ENCODE measurements around the gene REC8.

The REC8 gene

DNA sequence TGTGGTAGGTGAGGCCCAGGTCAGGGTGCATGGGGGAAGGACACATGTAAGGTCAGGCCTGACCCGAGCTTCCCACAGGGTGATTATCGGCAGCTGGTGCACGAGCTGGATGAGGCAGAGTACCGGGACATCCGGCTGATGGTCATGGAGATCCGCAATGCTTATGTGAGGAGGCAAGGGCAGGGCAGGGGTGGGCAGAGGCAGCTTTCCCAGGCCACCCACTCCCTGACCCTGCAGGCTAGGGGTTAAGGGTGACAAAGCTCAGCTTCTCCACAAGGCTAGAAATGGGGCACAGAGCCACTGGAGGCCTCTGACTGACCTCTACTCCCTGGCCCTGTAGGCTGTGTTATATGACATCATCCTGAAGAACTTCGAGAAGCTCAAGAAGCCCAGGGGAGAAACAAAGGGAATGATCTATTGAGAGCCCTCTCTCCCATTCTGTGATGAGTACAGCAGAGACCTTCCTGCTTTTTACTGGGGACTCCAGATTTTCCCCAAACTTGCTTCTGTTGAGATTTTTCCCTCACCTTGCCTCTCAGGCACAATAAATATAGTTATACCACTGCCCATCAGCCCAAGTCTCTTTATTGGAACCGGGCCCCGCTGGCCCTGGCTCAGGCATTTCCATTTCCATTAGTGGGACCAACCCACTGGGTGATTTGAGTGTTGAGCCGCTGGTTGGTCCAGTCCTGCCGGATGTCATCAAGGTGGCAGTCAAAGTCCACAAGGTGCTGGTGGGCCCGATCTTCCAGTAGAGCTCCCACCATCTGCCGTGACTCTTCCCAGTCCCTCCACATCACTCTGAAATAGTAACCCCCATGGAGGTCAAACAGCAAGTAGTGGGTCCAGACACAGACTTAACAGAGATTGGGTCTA, 33.2 kb upstream of the REC8 start:
- no peak for DNase-seq (ENCODE audit: low read depth)

GRCh38 chr14:24139272-24139934, 32.5 kb upstream of the REC8 start:
- no peak for DNase-seq (ENCODE audit: low read depth)

DNA sequence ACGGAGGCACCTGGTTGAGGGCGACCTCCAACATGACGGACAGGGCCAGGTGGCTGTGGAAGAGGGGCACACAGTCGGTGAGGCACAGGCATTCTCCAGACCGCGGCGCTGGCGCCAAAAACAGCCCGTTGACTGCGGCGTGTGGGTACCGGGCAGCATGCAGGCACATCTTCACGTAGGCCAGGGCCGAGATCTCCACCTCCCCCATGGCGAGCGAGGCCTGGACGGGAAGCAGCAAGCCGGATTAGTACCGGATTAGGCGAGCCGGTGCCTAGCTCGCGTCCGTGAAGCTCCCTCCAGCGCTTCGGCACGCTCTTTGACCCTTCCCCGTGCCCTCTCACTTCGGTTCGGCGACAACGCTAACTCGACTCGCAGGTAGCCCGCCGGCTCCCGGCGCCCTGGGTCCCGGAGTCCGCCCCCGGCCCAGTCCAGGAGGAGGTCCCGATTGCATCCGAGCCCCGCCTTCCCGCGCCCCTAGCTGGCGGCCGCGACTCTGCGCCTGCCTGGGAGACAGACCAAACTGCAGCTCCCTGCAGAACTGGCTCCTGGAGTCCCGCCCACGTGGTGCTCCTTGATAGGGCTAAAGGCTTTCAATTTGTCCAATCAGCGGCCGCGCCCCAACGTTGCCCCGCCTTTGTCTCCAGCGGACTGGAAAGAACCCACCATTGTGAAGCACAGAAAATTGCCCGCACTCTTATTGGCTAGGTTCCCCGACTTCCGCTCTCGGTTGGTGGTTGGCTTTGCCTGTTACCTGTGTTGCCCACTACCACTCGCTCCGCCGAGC, 30.6 kb upstream of the REC8 start, which contains the start of gene EMC9:
Gene EMC9 (minus strand): TSS at position 495 of the 784 bp plus-strand sequence. CDS start 287 bp downstream, at position 208.
- peak; percentile 99 for DNase-seq (ENCODE audit: low read depth)

- no peak for DNase-seq (ENCODE audit: low read depth)
Measured at GRCh38 chr14:24143511-24143910, 28.4 kb upstream of the REC8 start.

DNA sequence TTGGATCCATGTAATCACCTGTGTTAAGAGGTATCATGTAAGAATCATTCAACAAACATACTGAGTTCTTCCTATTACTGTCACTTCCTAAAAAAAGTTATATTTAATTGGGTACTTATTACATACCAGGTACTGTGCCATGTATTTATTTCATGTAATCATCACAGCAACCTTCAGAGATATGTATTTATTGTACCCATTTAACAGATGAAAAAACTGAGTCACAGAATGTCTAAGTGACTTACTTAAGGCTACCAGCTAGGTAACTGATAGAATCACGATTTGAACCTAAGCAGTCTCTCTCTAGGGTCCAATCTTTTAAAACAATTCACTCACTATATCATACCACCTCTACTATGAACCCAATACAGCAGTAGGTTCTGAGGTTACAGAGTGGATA, 27.4 kb upstream of the REC8 start:
- DNase-seq (ENCODE audit: low read depth), result no peak

DNA sequence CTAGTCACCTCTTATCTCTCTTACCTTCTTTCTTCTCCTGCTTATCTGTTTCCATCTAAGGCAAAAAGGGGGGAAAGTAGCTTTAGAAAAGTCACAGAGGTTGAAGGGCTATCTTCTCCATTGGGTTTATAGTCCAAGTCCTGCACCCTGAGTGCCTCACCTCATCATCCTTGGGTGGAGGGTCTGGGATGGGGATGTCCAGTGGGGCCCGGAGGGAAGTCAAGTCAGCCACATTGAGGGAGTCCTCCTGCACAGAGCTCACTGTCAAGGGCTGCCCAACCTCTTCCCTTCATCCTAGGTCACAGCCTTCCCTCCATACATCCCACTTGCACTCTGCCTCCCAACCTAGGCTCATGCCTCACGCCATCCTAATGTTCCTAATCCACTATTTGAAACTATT, 26.7 kb upstream of the REC8 start:
- no peak for DNase-seq (ENCODE audit: low read depth)

GRCh38 chr14:24145690-24146452, 26.0 kb upstream of the REC8 start:
- no peak for DNase-seq (ENCODE audit: low read depth)

DNA sequence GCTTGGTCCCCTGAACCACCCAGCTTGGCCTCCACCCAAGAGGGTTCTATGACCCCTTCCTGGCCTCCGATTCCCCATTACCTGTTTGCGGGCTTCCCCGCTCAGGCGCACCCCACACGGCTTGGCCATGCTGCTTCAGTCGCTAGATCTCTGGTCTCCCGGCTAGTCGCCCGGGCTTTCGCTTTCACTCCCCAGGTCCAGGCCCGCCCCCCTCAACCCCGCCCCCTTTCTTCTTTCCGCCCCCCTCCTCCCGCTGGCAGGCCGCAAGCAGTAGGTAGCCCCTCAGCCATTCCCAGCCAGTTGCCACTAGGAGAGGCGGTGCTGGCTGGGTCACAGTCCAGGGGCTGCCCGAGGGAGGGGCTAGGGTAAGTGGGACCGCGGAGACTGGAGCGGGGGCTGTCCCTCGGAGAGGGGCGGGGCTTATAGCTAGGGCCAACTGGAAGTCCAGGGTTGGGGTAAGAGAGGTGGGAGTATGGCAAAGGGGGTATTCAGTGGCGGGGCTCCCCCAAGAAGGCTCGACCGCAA, 25.4 kb upstream of the REC8 start, which contains the start of gene PSME2:
Gene PSME2 (minus strand): TSS at position 158 of the 525 bp plus-strand sequence. CDS start 29 bp downstream, at position 129.
- peak; percentile 85 for DNase-seq (ENCODE audit: low read depth)

DNA sequence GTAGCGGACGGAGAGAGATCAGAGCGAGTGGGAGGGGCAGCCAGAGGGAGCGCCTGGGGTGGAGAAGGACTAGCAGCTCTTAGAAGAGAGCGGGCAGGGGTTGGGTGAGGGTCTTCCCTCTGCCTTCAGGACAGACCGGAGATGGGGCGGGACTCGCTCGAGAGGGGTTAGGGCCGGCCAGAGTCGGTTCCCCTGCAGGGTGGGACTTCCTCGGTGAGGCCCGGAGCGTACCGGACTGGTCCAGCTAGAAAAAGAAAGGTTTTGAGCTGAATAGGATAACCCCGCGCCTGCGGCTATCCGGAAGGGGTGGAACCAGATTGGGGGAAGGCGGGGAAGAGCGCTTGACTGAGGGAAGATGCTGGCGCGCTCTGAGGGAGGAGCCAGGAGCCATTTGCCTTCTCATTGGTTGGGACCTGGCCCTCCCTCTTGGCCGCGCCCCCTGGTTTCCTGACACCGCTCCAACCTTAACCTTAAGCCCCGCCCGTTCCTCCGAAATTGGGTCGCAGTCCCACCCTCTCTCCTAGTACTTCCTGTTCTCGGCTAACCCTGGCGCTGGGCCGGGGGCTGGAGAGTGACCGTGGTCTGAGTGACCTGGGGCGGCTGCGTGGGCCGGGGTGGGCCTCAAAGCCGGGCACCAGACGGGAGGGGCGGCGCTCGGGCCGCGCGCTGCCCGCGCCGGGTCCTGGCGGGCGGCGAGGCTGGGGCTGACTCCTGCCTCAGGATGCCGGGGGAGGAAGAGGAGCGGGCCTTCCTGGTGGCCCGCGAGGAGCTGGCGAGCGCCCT, 24.7 kb upstream of the REC8 start, which contains the start of gene RNF31:
Gene RNF31 (plus strand): TSS at position 521 of the 783 bp plus-strand sequence. CDS start 201 bp downstream, at position 722.
- DNase-seq (ENCODE audit: low read depth), result peak; percentile 97

- no peak for DNase-seq (ENCODE audit: low read depth)
Measured at GRCh38 chr14:24147761-24148428, 24.0 kb upstream of the REC8 start.

- DNase-seq (ENCODE audit: low read depth), result no peak
Measured at GRCh38 chr14:24149302-24149969, 22.4 kb upstream of the REC8 start.

- no peak for DNase-seq (ENCODE audit: low read depth)
Measured at GRCh38 chr14:24150061-24150460, 21.8 kb upstream of the REC8 start.

DNA sequence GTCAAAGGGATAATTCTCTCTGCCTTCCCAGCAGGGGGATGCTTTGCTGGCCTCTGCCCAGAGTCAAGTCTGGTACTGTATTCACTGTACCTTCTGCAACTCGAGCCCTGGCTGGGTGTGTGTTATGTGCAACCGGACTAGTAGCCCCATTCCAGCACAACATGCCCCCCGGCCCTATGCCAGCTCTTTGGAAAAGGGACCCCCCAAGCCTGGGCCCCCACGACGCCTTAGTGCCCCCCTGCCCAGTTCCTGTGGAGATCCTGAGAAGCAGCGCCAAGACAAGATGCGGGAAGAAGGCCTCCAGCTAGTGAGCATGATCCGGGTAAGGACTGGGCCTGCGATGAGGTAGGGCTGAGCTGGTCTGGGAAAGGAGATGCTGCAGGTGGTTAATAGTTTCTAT, 21.3 kb upstream of the REC8 start:
- no peak for DNase-seq (ENCODE audit: low read depth)

- DNase-seq (ENCODE audit: low read depth), result no peak
Measured at GRCh38 chr14:24150993-24151392, 20.9 kb upstream of the REC8 start.

DNA sequence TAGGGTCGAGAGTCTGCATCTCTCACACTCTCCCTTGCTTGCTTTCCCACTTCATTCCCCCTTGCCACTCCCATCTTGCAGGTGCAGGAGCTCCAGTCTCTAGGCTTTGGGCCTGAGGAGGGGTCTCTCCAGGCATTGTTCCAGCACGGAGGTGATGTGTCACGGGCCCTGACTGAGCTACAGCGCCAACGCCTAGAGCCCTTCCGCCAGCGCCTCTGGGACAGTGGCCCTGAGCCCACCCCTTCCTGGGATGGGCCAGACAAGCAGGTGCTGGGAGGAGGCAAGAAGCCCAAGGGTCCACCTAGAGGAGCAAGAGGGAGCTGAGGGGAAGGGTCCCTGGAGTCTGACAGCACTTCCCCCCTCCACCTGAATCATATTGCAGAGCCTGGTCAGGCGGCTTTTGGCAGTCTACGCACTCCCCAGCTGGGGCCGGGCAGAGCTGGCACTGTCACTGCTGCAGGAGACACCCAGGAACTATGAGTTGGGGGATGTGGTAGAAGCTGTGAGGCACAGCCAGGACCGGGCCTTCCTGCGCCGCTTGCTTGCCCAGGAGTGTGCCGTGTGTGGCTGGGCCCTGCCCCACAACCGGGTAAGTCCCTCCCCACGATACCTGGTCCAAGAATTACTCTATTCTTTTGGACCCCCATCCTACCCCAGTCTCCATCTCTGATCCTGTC, 20.3 kb upstream of the REC8 start:
- DNase-seq (ENCODE audit: low read depth), result no peak

DNA sequence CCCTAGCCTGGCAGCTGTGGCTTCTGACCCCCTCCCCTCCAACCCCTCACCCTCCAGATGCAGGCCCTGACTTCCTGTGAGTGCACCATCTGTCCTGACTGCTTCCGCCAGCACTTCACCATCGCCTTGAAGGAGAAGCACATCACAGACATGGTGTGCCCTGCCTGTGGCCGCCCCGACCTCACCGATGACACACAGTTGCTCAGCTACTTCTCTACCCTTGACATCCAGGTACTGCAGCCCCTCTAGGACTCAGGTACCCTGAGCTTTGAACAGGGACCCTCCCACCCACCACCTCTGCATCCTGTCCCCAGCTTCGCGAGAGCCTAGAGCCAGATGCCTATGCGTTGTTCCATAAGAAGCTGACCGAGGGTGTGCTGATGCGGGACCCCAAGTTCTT, 16.8 kb upstream of the REC8 start:
- no peak for DNase-seq (ENCODE audit: low read depth)

DNA sequence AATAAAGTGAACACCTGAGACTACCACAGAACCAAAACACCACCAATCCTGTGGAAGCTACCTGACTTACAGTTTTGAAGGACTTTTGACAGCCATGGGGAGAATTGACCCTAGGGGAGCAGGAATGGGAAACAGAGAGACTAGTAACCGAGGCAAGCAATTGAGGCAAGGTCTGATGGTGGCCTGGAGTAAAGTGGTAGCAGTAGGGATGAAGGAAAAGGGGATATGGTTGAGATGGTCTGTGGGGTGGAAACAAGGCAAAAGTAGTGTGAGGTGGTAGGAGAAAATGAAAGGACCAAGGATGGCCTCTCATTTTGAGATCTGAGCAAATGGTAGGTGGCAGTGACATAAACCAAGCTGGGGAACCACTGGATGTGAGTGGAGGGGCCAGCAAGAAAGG, 15.0 kb upstream of the REC8 start:
- no peak for DNase-seq (ENCODE audit: low read depth)

- no peak for DNase-seq (ENCODE audit: low read depth)
Measured at GRCh38 chr14:24157331-24157730, 14.5 kb upstream of the REC8 start.
